ENCODE measurements around the gene RHBDF2. TPM values are rescaled to one million over a fixed set of nuclear protein-coding genes. Genes with fewer than 3 reads are reported as not detected.

RHBDF2 gene
- total RNA-seq, 1 experiment from 2014 or later, result 33.0 TPM

- ChIA-PET CTCF (no interaction called here), POLR2A (no interaction called here)
- H3K27me3 Mint-ChIP-seq (ENCODE audit: low read depth), result no peaks in the 10 kb centered on the region
- H3K27ac Mint-ChIP-seq, result peak overlapping the region; percentile 75
- TF ChIP-seq MLX (CRISPR knock-in tag; IDR thresholded peaks at IDR 0.05), result no peak
- TF ChIP-seq ZNF317 (CRISPR knock-in tag; IDR thresholded peaks at IDR 0.05; ENCODE audit: borderline replicate concordance, low read depth), result no peak
- no peak for TF ChIP-seq ZSCAN18 (CRISPR knock-in tag; IDR thresholded peaks at IDR 0.05)
- TF ChIP-seq PRRX2 (CRISPR knock-in tag; IDR thresholded peaks at IDR 0.05), result no peak
- no peak for TF ChIP-seq OVOL2 (CRISPR knock-in tag; IDR thresholded peaks at IDR 0.05; ENCODE audit: borderline replicate concordance)
- TF ChIP-seq ATF1 (CRISPR knock-in tag; IDR thresholded peaks at IDR 0.05), result no peak
- H3K4me1 Mint-ChIP-seq, result peaks cover 63% of the 10 kb centered on the region
- no peaks in the 10 kb centered on the region for H3K36me3 Mint-ChIP-seq
- ATAC-seq (no peak), DNase-seq (ENCODE audit: low spot score) (no peak)
- H3K4me3 Mint-ChIP-seq, result no peak overlapping the region
- no peaks in the 10 kb centered on the region for H3K9me3 Mint-ChIP-seq
Measured at GRCh38 chr17:76433693-76434092, 67.5 kb downstream of the RHBDF2 start.

- peaks cover 63% of the 10 kb centered on the region for H3K4me1 Mint-ChIP-seq
- H3K27ac Mint-ChIP-seq, result peak overlapping the region; percentile 82; the same call in 1 of the 2 replicates
- H3K4me3 Mint-ChIP-seq, result no peak overlapping the region
- DNase-seq (ENCODE audit: low spot score) (no peak), ATAC-seq (peak; percentile 59)
- ChIA-PET POLR2A (no interaction called here), CTCF (no interaction called here)
- H3K27me3 Mint-ChIP-seq (ENCODE audit: low read depth), result no peaks in the 10 kb centered on the region
- no peak for TF ChIP-seq ETV6 (CRISPR knock-in tag; IDR thresholded peaks at IDR 0.05)
- peak; percentile 46 for TF ChIP-seq CTCF (IDR thresholded peaks at IDR 0.05)
- H3K9me3 Mint-ChIP-seq, result no peaks in the 10 kb centered on the region
- no peaks in the 10 kb centered on the region for H3K36me3 Mint-ChIP-seq
Measured at GRCh38 chr17:76432712-76433336, 68.4 kb downstream of the RHBDF2 start.

- POLR2A ChIA-PET, result no interaction called here
- H3K4me3 Mint-ChIP-seq, result no peak overlapping the region
- CTCF ChIA-PET, result interaction anchor here (1.4 kb wide), 1 partner anchor 50 kb away, joined by 4 read pairs; no protein-coding TSS in a partner anchor
- no peak for DNase-seq (ENCODE audit: low spot score)
- H3K27ac Mint-ChIP-seq, result peak overlapping the region; percentile 43
- no peaks in the 10 kb centered on the region for H3K27me3 Mint-ChIP-seq (ENCODE audit: low read depth)
- peak; percentile 26; the same call in 1 of the 2 replicates for ATAC-seq
- no peaks in the 10 kb centered on the region for H3K9me3 Mint-ChIP-seq
- peaks cover 65% of the 10 kb centered on the region for H3K4me1 Mint-ChIP-seq
- H3K36me3 Mint-ChIP-seq, result no peaks in the 10 kb centered on the region
- TF ChIP-seq FOXP1 (CRISPR knock-in tag; IDR thresholded peaks at IDR 0.05; ENCODE audit: borderline replicate concordance), result no peak
- no peak for TF ChIP-seq ATF6 (CRISPR knock-in tag; IDR thresholded peaks at IDR 0.05)
- no peak for TF ChIP-seq ZNF396 (CRISPR knock-in tag; IDR thresholded peaks at IDR 0.05; ENCODE audit: borderline replicate concordance)
- no peak for TF ChIP-seq ESRRA (CRISPR knock-in tag; IDR thresholded peaks at IDR 0.05; ENCODE audit: borderline replicate concordance)
- TF ChIP-seq USF1 (CRISPR knock-in tag; IDR thresholded peaks at IDR 0.05), result no peak
- no peak for TF ChIP-seq PRRX2 (CRISPR knock-in tag; IDR thresholded peaks at IDR 0.05)
- TF ChIP-seq MAX (CRISPR knock-in tag; IDR thresholded peaks at IDR 0.05), result no peak
Measured at GRCh38 chr17:76432004-76432403, 69.2 kb downstream of the RHBDF2 start.

All from WTC11 (cell line).